Measurements from ENCODE around the gene COX6B2. TPM values are rescaled to one million over a fixed set of nuclear protein-coding genes. Genes with fewer than 3 reads are reported as not detected.

Gene COX6B2
- polyA plus RNA-seq, 3 donors: 0.36 TPM; not detected in 2

- H3K27me3 Mint-ChIP-seq (ENCODE audit: low read depth in 3 of 3): peaks cover 0 to 3% (median 2%) of the 10 kb centered on the region in 3 donors
- peaks cover 8% of the 10 kb centered on the region for H3K4me1 Mint-ChIP-seq
- no peak for TF ChIP-seq CTCF (IDR thresholded peaks at IDR 0.05)
- Histone ChIP-seq H3K27me3 (ENCODE audit: control insufficient read depth in 2 of 2, insufficient read depth in 2 of 2, low read length in 2 of 2) (no peaks in the 10 kb centered on the region), H3K79me2 (ENCODE audit: insufficient read depth, low read length) (no peaks in the 10 kb centered on the region), H4K20me1 (ENCODE audit: insufficient read depth, low read length) (peaks cover 55% of the 10 kb centered on the region), H3K9ac (ENCODE audit: insufficient read depth, low read length, poor library complexity, severe bottlenecking) (no peak overlapping the region), H3K27ac (ENCODE audit: low read depth in 1 of 2, low read length in 2 of 2) (no peak overlapping the region), H3K9me3 (replicated peaks in 1 of 2; ENCODE audit: control insufficient read depth in 1 of 2, insufficient read depth in 1 of 2, low read length in 2 of 2) (peaks cover 0 to 13% of the 10 kb centered on the region in 2 donors), H3K4me1 (ENCODE audit: control insufficient read depth in 1 of 2, insufficient read depth in 2 of 2, low read length in 2 of 2) (no peaks in the 10 kb centered on the region), H3K4me3 (replicated peaks in 1 of 3; ENCODE audit: low read depth in 2 of 3, low read length in 3 of 3) (no peak overlapping the region), H3K36me3 (replicated peaks in 1 of 2; ENCODE audit: control insufficient read depth in 1 of 2, insufficient read depth in 2 of 2, low read length in 2 of 2) (peaks cover 32 to 40% of the 10 kb centered on the region in 2 donors), H2AFZ (ENCODE audit: insufficient read depth, low read depth, low read length, poor library complexity, severe bottlenecking) (no peak overlapping the region), H3K4me2 (replicated peaks; ENCODE audit: extremely low read depth, low read length, poor library complexity, severe bottlenecking) (no peak overlapping the region)
- DNase-seq: no peak
- intact Hi-C loops (cut with micrococcal nuclease): loop anchor here in 1 of 2 donors (5.0 kb wide), 1 partner anchor 41 kb away; the partner anchor contains the start of gene COX6B2
- no peak overlapping the region for H3K27ac Mint-ChIP-seq
- H3K36me3 Mint-ChIP-seq: peaks cover 36 to 47% of the 10 kb centered on the region in 2 donors
- 89% methylated on average over 7 of the region's 18 CpGs for WGBS (ENCODE audit: insufficient coverage)
- H3K9me3 Mint-ChIP-seq: peaks cover 0 to 11% (median 6%) of the 10 kb centered on the region in 7 donors
- no peak overlapping the region for H3K4me3 Mint-ChIP-seq
Measured at GRCh38 chr19:55311797-55312196, 42.7 kb downstream of the COX6B2 start.

GRCh38 chr19:55311397-55311796, 43.1 kb downstream of the COX6B2 start:
- TF ChIP-seq CTCF (IDR thresholded peaks at IDR 0.05): no peak
- Histone ChIP-seq H4K20me1 (ENCODE audit: insufficient read depth, low read length) (peaks cover 51% of the 10 kb centered on the region), H3K27ac (ENCODE audit: low read depth in 1 of 2, low read length in 2 of 2) (no peak overlapping the region), H2AFZ (ENCODE audit: insufficient read depth, low read depth, low read length, poor library complexity, severe bottlenecking) (no peak overlapping the region), H3K9me3 (replicated peaks in 1 of 2; ENCODE audit: control insufficient read depth in 1 of 2, insufficient read depth in 1 of 2, low read length in 2 of 2) (peaks cover 0 to 13% of the 10 kb centered on the region in 2 donors), H3K27me3 (ENCODE audit: control insufficient read depth in 2 of 2, insufficient read depth in 2 of 2, low read length in 2 of 2) (no peaks in the 10 kb centered on the region), H3K4me3 (replicated peaks in 1 of 3; ENCODE audit: low read depth in 2 of 3, low read length in 3 of 3) (no peak overlapping the region), H3K4me2 (replicated peaks; ENCODE audit: extremely low read depth, low read length, poor library complexity, severe bottlenecking) (no peak overlapping the region), H3K36me3 (replicated peaks in 1 of 2; ENCODE audit: control insufficient read depth in 1 of 2, insufficient read depth in 2 of 2, low read length in 2 of 2) (peaks cover 28 to 36% of the 10 kb centered on the region in 2 donors), H3K4me1 (ENCODE audit: control insufficient read depth in 1 of 2, insufficient read depth in 2 of 2, low read length in 2 of 2) (no peaks in the 10 kb centered on the region), H3K79me2 (ENCODE audit: insufficient read depth, low read length) (no peaks in the 10 kb centered on the region), H3K9ac (ENCODE audit: insufficient read depth, low read length, poor library complexity, severe bottlenecking) (no peak overlapping the region)
- peaks cover 8% of the 10 kb centered on the region for H3K4me1 Mint-ChIP-seq
- H3K27me3 Mint-ChIP-seq (ENCODE audit: low read depth in 3 of 3): peaks cover 0 to 3% (median 2%) of the 10 kb centered on the region in 3 donors
- peaks cover 32 to 43% of the 10 kb centered on the region in 2 donors for H3K36me3 Mint-ChIP-seq
- 96% methylated on average over 8 of the region's 9 CpGs for WGBS (ENCODE audit: insufficient coverage)
- no peak for DNase-seq
- H3K9me3 Mint-ChIP-seq: peaks cover 0 to 11% (median 6%) of the 10 kb centered on the region in 7 donors
- no peak overlapping the region for H3K27ac Mint-ChIP-seq
- H3K4me3 Mint-ChIP-seq: no peak overlapping the region
- intact Hi-C loops (cut with micrococcal nuclease): loop anchor here in 1 of 2 donors (5.0 kb wide), 1 partner anchor 41 kb away; the partner anchor contains the start of gene COX6B2
